ENCODE results near the gene SKIC8. TPM values are rescaled to one million over a fixed set of nuclear protein-coding genes. Genes with fewer than 3 reads are reported as not detected.

SKIC8 gene
- total RNA-seq, 1 experiment from 2014 or later, result 44.5 TPM

- Histone ChIP-seq H3K4me2 (no peak overlapping the region), H3K9me3 (ENCODE audit: insufficient read depth, low read depth) (no peaks in the 10 kb centered on the region), H2AFZ (no peak overlapping the region), H3F3A (ENCODE audit: insufficient read depth, low read depth) (no peaks in the 10 kb centered on the region), H3K79me2 (ENCODE audit: low read depth) (no peaks in the 10 kb centered on the region), H4K20me1 (ENCODE audit: insufficient read depth) (no peaks in the 10 kb centered on the region), H3K4me1 (replicated peaks; ENCODE audit: insufficient read depth) (no peaks in the 10 kb centered on the region), H3K27me3 (ENCODE audit: insufficient read depth, low read depth) (no peaks in the 10 kb centered on the region), H3K4me3 (no peak overlapping the region), H3K36me3 (ENCODE audit: low read depth) (no peaks in the 10 kb centered on the region), H3K27ac (no peak overlapping the region), H3K9me2 (ENCODE audit: insufficient read depth) (no peaks in the 10 kb centered on the region)
- POLR2A ChIA-PET (ENCODE audit: unreplicated experiment), result no interaction called here
- no peak for TF ChIP-seq CTCF (conservative IDR thresholded peaks at IDR 0.05)
- no peak for TF ChIP-seq EZH2 (IDR thresholded peaks at IDR 0.05; ENCODE audit: low read depth)
- no TSS peak for BruUV-seq (replicated peaks)
- CTCF ChIA-PET, result interaction anchor here (0.6 kb wide), 1 partner anchor 32 kb away, joined by 4 read pairs; no protein-coding TSS in a partner anchor
- intact Hi-C loops (cut with micrococcal nuclease; ENCODE audit: unreplicated experiment), result no loop called here
- no peak for DNase-seq
These were observed 27.1 kb downstream of the SKIC8 start for GRCh38 chr15:78272316-78272715.

DNA sequence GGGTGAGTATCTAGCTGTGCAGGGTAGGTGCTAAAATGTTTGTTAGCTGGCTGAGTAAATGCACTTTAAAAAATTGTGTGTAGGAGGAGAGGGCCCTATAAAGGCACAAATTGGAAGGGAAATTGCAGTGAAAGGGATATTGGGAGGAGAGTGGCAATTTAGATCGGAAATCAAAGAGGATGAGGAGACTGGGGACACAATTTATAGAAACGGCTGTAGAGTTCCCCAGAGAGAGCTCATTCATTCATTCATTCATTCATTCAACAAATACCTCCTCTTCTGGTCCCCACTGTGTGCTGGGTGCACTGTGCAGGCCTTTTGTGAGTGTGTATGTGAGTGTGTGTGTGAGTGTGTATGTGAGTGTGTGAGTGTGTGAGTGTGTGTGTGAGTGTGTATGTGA is 32.6 kb downstream of the SKIC8 start:
- no peak for DNase-seq
- Histone ChIP-seq H3K4me2 (no peak overlapping the region), H3K9me3 (ENCODE audit: insufficient read depth, low read depth) (no peaks in the 10 kb centered on the region), H3K27me3 (ENCODE audit: insufficient read depth, low read depth) (no peaks in the 10 kb centered on the region), H3K27ac (no peak overlapping the region), H3K79me2 (ENCODE audit: low read depth) (no peaks in the 10 kb centered on the region), H3F3A (ENCODE audit: insufficient read depth, low read depth) (no peaks in the 10 kb centered on the region), H3K4me3 (no peak overlapping the region), H3K4me1 (replicated peaks; ENCODE audit: insufficient read depth) (no peaks in the 10 kb centered on the region), H2AFZ (no peak overlapping the region), H3K9me2 (ENCODE audit: insufficient read depth) (no peaks in the 10 kb centered on the region), H3K36me3 (ENCODE audit: low read depth) (no peaks in the 10 kb centered on the region), H4K20me1 (ENCODE audit: insufficient read depth) (no peaks in the 10 kb centered on the region)
- POLR2A ChIA-PET (ENCODE audit: unreplicated experiment), result interaction anchor here (0.6 kb wide), 1 partner anchor 33 kb away, joined by 4 read pairs; the partner anchor contains the start of gene SKIC8
- no peak for TF ChIP-seq CTCF (conservative IDR thresholded peaks at IDR 0.05)
- no TSS peak for BruUV-seq (replicated peaks)
- CTCF ChIA-PET, result interaction anchor here (0.6 kb wide), 1 partner anchor 396 kb away, joined by 3 read pairs; no protein-coding TSS in a partner anchor
- intact Hi-C loops (cut with micrococcal nuclease; ENCODE audit: unreplicated experiment), result no loop called here

- no peak overlapping the region for H3K4me3 ChIP-seq
- H2AFZ ChIP-seq, result no peak overlapping the region
- no peaks in the 10 kb centered on the region for H3K79me2 ChIP-seq (ENCODE audit: low read depth)
- H3K4me2 ChIP-seq, result no peak overlapping the region
- BruUV-seq (replicated peaks), result no TSS peak
- no peaks in the 10 kb centered on the region for H3K9me2 ChIP-seq (ENCODE audit: insufficient read depth)
- POLR2A ChIA-PET (ENCODE audit: unreplicated experiment), result interaction anchor here (0.6 kb wide), 1 partner anchor 33 kb away, joined by 4 read pairs; the partner anchor contains the start of gene SKIC8
- TF ChIP-seq EZH2 (IDR thresholded peaks at IDR 0.05; ENCODE audit: low read depth) (no peak), CTCF (conservative IDR thresholded peaks at IDR 0.05) (no peak)
- intact Hi-C loops (cut with micrococcal nuclease; ENCODE audit: unreplicated experiment), result no loop called here
- no peaks in the 10 kb centered on the region for H3K4me1 ChIP-seq (replicated peaks; ENCODE audit: insufficient read depth)
- no peak for DNase-seq
- CTCF ChIA-PET, result interaction anchor here (0.6 kb wide), 1 partner anchor 397 kb away, joined by 3 read pairs; no protein-coding TSS in a partner anchor
- H3K9me3 ChIP-seq (ENCODE audit: insufficient read depth, low read depth), result no peaks in the 10 kb centered on the region
- H3K27me3 ChIP-seq (ENCODE audit: insufficient read depth, low read depth), result no peaks in the 10 kb centered on the region
- H4K20me1 ChIP-seq (ENCODE audit: insufficient read depth), result no peaks in the 10 kb centered on the region
- H3K36me3 ChIP-seq (ENCODE audit: low read depth), result no peaks in the 10 kb centered on the region
- no peaks in the 10 kb centered on the region for H3F3A ChIP-seq (ENCODE audit: insufficient read depth, low read depth)
- no peak overlapping the region for H3K27ac ChIP-seq
These were observed 33.2 kb downstream of the SKIC8 start for GRCh38 chr15:78266229-78266628.
